ENCODE data around the gene HCN4.

Gene HCN4

DNA sequence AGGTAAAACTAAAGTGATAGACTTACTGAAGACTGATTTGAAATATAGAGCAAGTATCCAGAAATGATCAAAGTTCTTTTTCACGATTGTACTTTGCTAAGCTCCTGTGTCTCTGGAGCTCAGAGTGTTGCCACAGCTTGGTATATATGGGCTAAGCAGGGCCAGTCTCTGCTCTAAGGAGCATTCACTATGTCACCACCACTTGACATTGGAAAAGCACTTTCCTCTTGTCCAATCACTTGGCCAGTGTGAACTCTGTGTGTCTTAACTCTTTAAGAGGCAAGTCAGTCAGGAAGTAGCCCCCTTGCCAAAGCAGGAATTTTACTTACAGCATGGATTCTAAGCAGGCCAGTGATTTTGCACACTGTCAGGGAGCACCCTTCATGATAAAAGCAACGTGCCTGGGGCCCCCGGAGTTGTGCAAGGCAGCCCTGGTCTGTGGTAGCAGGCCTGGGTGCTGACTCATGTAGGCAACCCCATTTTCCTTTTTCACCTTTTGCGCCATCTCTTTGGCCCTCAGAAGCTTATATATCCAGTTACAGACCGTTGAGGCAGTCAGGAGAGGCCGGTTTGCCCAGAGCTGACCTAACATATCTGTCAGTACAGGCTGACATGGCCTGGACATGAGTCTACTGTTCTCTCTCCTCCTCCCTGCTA, 73.0 kb downstream of the HCN4 start:
- TF ChIP-seq, protein P1, sequence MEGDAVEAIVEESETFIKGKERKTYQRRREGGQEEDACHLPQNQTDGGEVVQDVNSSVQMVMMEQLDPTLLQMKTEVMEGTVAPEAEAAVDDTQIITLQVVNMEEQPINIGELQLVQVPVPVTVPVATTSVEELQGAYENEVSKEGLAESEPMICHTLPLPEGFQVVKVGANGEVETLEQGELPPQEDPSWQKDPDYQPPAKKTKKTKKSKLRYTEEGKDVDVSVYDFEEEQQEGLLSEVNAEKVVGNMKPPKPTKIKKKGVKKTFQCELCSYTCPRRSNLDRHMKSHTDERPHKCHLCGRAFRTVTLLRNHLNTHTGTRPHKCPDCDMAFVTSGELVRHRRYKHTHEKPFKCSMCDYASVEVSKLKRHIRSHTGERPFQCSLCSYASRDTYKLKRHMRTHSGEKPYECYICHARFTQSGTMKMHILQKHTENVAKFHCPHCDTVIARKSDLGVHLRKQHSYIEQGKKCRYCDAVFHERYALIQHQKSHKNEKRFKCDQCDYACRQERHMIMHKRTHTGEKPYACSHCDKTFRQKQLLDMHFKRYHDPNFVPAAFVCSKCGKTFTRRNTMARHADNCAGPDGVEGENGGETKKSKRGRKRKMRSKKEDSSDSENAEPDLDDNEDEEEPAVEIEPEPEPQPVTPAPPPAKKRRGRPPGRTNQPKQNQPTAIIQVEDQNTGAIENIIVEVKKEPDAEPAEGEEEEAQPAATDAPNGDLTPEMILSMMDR (IDR thresholded peaks at IDR 0.05) = no peak

DNA sequence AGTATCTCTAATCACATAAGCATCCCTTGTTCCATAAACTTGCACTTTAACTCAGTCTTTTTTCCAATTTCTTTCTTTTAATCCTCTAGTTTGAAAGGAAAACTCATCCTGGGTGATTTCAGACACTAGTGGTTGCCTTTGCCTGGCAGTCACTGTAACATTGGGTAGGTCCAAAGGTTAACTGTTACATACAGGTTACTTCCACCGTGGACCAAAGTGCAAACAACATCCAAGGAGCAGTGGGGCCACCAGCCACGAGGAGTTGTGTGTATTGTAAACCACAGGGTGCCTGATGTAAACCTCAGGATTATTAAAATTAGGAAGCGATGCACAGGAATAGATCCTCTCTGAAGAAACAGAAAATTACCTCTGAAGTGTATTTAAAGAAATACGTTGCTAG, 75.0 kb downstream of the HCN4 start:
- TF ChIP-seq, protein P1 (IDR thresholded peaks at IDR 0.05) = no peak

DNA sequence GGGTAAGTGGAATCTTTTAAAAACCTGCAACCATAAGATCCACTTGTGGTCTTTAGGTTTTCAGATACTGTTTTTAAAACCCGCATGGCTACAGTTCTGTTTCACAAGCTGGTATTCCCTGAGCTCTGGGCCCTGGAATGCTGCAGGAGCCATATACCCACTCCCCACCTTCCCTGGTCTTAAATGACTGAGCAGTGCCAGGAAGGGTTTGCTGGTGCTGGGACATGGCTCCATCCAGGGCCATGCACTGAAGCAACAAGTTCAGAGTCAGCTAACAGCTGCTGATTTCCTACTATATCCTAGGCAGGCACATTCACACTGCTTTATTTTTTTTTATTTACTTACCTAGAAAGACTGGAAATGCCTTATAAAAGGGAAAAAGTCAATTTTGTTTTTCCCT, 77.3 kb downstream of the HCN4 start:
- TF ChIP-seq, protein P1 (IDR thresholded peaks at IDR 0.05) = no peak

DNA sequence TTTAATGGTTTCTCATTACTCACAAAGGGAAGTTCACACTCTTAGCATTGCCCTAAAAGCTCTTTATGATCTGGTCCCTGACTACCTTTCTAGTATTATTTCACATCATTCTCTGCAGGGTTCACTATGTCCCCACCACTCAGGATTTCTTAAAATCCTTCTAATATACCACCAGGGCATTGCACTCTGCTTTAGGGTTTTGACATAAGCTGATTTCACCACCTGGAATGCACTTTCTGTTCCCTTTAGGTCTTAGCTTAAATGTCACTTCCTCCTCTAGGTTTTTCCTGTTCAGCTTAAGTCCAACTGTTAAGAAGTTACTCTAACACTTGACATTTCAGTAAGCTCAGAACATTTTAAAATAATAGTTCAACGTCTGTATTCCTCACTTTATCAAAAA, 81.7 kb downstream of the HCN4 start:
- TF ChIP-seq, protein P1 (IDR thresholded peaks at IDR 0.05) = no peak

DNA sequence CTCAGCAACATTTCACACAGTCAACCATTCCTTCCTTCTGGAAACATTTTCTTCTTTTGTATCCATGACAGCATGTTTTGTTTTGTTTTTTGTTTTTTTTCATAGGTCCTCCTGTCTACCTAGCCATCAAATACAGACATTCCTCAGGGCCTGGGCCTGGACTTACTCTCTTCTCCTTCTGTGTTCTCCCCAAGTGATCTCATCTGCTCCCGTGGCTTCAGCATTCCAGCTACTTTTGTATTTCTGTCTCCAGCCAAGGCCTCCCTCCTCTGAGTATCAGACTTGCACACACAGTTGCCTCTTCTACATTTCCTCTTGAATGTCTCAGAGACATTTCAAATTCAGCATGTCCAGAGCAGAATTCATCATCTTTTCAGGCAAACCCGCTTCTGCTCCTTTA, 82.4 kb downstream of the HCN4 start:
- TF ChIP-seq, protein P1 (IDR thresholded peaks at IDR 0.05) = no peak

DNA sequence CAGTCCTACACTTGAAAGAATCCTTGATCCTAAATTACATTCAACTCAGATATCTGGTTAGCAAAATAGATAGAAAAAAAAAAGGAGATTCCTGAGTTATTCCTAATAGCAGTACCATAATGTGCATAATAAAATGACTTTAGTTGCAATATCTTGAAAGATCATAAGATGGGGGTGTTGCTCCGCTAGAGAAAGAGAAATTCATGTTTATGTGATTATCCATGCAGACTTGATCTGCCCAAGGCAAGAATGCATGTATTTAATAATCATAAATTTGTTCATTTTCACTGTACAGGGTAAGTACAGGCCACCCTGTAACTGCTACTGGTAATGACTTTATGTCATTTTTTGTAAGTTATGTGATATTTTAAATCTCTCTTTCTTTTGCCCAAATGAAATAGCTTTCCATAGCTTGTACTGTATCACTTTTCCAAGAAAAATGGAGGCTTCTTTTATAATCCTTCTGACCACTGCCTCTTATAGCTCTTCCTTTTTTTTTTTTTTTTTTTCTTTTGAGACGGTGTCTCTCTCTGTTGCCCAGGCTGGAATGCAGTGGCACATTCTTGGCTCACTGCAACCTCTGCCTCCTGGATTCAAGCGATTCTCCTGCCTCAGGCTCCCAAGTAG, 84.6 kb downstream of the HCN4 start:
- TF ChIP-seq, protein P1 (IDR thresholded peaks at IDR 0.05) = no peak; the same call in 1 of the 2 replicates

DNA sequence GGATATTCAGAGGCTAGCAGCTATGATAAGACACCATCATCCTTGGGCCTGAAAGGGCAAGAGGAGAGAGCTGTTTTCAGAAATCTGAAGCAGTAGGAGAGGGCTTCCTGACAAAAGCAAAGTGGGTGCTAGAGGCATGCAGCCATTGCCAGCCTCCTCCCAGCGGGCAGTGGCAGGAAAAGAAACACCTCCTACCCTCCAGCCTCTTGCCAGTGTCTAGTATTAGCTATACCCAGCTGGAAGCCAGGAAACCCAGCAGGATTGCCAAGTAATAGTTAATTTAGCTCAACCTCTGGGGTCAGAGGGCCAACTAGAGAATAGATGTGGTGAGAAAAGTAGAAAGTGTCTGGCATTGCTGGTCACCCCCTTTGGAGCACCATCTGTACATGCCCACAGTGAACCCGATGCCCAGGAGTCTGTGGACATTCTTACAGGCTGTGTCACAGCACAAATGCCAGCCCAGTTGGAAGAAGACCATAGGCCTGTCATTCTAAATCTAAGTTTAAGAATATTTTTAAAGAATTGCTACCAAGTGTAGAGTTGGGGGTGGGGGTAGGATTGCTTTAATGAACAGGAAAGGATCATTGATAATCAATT, 85.3 kb downstream of the HCN4 start:
- TF ChIP-seq, protein P1 (IDR thresholded peaks at IDR 0.05) = no peak
